ENCODE measurements around the gene LCP1.

Gene LCP1

GRCh38 chr13:46100191-46100815 lies 81.7 kb downstream of the LCP1 start:
- no peak for TF ChIP-seq CTCF (IDR thresholded peaks at IDR 0.05; ENCODE audit: low read depth, low read length)
- H3K4me3 ChIP-seq (ENCODE audit: low read depth, low read length): no peak overlapping the region

GRCh38 chr13:46097663-46098062 lies 84.3 kb downstream of the LCP1 start:
- no peak overlapping the region for H3K4me3 ChIP-seq (ENCODE audit: low read depth, low read length)
- no peak for TF ChIP-seq CTCF (IDR thresholded peaks at IDR 0.05; ENCODE audit: low read depth, low read length)

- no peak for TF ChIP-seq CTCF (IDR thresholded peaks at IDR 0.05; ENCODE audit: low read depth, low read length)
- no peak overlapping the region for H3K4me3 ChIP-seq (ENCODE audit: low read depth, low read length)
Measured at GRCh38 chr13:46097015-46097414, 85.0 kb downstream of the LCP1 start.

- no peak for TF ChIP-seq CTCF (IDR thresholded peaks at IDR 0.05; ENCODE audit: low read depth, low read length)
- no peak overlapping the region for H3K4me3 ChIP-seq (ENCODE audit: low read depth, low read length)
Measured at GRCh38 chr13:46094478-46094877, 87.5 kb downstream of the LCP1 start.

GRCh38 chr13:46088821-46089562 lies 93.0 kb downstream of the LCP1 start:
- TF ChIP-seq CTCF (IDR thresholded peaks at IDR 0.05; ENCODE audit: low read depth, low read length): no peak
- no peak overlapping the region for H3K4me3 ChIP-seq (ENCODE audit: low read depth, low read length)

- TF ChIP-seq CTCF (IDR thresholded peaks at IDR 0.05; ENCODE audit: low read depth, low read length): no peak
Measured at GRCh38 chr13:46087481-46087880, 94.5 kb downstream of the LCP1 start.

GRCh38 chr13:46086985-46087384 lies 95.0 kb downstream of the LCP1 start:
- TF ChIP-seq CTCF (IDR thresholded peaks at IDR 0.05; ENCODE audit: low read depth, low read length): no peak
- no peak overlapping the region for H3K4me3 ChIP-seq (ENCODE audit: low read depth, low read length)

More at GRCh38 chr13:46087481-46087880, 94.5 kb downstream of the LCP1 start:
- no peak overlapping the region for H3K4me3 ChIP-seq (ENCODE audit: low read depth, low read length)
